Measurements from ENCODE around the gene MYZAP. TPM values are rescaled to one million over a fixed set of nuclear protein-coding genes. Genes with fewer than 3 reads are reported as not detected.

The MYZAP gene
- total and polyA plus RNA-seq, 3 experiments from 2014 or later, result not detected

GRCh38 chr15:57705746-57706404 is 114.2 kb downstream of the MYZAP start:
- CTCF ChIA-PET, result interaction anchor here (0.7 to 1.2 kb wide), 2 partner anchors 24 to 26 kb away, joined by 3 to 4 read pairs; no protein-coding TSS in a partner anchor
- peaks cover 0 to 33% (median 6%) of the 10 kb centered on the region in 3 donors for H3K36me3 Mint-ChIP-seq
- peak overlapping the region; percentile 85 for H3K27ac ChIP-seq (ENCODE audit: low read depth, low read length)

DNA sequence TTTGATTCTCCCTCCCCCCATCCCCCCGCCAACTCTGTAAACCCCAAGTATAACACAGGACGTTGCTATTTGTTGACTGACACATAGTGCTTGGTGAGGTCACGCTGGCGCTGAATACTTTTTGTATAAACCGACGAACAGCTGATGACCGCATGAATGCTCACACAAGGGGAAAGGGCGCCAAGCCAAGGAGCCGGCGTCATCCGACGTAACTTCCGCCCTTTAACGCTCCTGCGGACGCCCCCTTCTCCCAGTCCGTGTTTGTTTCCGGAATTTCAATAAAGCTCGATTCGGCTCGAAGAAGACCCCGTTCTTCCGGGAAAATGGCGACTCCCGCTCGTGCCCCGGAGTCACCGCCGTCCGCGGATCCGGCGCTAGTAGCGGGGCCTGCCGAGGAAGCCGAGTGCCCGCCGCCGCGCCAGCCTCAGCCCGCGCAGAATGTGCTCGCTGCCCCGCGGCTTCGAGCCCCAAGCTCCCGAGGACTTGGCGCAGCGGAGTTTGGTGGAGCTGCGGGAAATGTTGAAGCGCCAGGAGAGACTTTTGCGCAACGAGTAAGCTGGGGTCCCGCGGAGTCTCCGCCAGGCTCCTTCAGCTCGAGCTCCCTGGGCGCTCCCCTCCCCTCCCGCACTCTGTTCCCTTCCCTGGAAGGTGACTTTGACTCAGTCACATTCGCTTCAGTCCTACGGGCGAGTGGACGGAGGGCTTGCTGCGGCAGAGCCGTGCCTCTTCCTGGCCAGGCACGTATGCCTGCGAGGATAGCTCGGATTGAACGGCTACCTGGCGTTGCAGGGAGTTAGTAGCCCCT is 114.9 kb downstream of the MYZAP start, which contains the start of gene POLR2M:
TSS of gene POLR2M (plus strand) at position 310 of the 805 bp plus-strand sequence. CDS start at position 439, 129 bp downstream.
- peak; percentile 80 to 95 (median 93) for DNase-seq
- Mint-ChIP-seq H3K9me3 (no peaks in the 10 kb centered on the region), H3K4me3 (peak within 1 kb of the TSS; percentile 83 to 95 (median 91)), H3K36me3 (peaks cover 0 to 40% (median 12%) of the 10 kb centered on the region in 3 donors), H3K27ac (peak within 1 kb of the TSS; percentile 92 to 97 (median 95)), H3K4me1 (peaks cover 70 to 82% (median 73%) of the 10 kb centered on the region in 3 donors), H3K27me3 (peaks cover 2 to 4% of the 10 kb centered on the region in 2 donors)
- POLR2A ChIA-PET, result interaction anchor here (0.5 to 1.1 kb wide), 4 partner anchors 43 to 1044 kb away, joined by 3 to 8 read pairs (median 5); no protein-coding TSS in a partner anchor
- no peaks in the 10 kb centered on the region for H3K27me3 ChIP-seq (ENCODE audit: insufficient read depth, low read length, poor library complexity, severe bottlenecking)
- peaks cover 13% of the 10 kb centered on the region for H3K36me3 ChIP-seq (ENCODE audit: insufficient read depth, low read length)
- H3K27ac ChIP-seq (ENCODE audit: low read depth, low read length), result peak within 1 kb of the TSS; percentile 85
- CTCF ChIA-PET, result interaction anchor here (0.7 to 1.2 kb wide), 4 partner anchors 24 to 27 kb away, joined by 3 to 4 read pairs (median 4); no protein-coding TSS in a partner anchor
- peak within 1 kb of the TSS; percentile 85 for H3K4me3 ChIP-seq (ENCODE audit: low read length)
- no peaks in the 10 kb centered on the region for H3K9me3 ChIP-seq (ENCODE audit: low read length)
- H3K4me1 ChIP-seq (ENCODE audit: insufficient read depth, low read length), result peaks cover 46% of the 10 kb centered on the region

More at GRCh38 chr15:57705746-57706404, 114.2 kb downstream of the MYZAP start:
- DNase-seq, result no peak
- Mint-ChIP-seq H3K27ac (peak overlapping the region; percentile 92 to 97 (median 95)), H3K27me3 (peaks cover 4 to 8% of the 10 kb centered on the region in 2 donors), H3K4me1 (peaks cover 63 to 74% (median 66%) of the 10 kb centered on the region in 3 donors), H3K4me3 (peak overlapping the region; percentile 83 to 95 (median 91)), H3K9me3 (no peaks in the 10 kb centered on the region)
- no peaks in the 10 kb centered on the region for H3K9me3 ChIP-seq (ENCODE audit: low read length)
- POLR2A ChIA-PET, result interaction anchor here (0.7 to 1.0 kb wide), 2 partner anchors 778 to 1044 kb away, joined by 3 read pairs; no protein-coding TSS in a partner anchor
- no peaks in the 10 kb centered on the region for H3K27me3 ChIP-seq (ENCODE audit: insufficient read depth, low read length, poor library complexity, severe bottlenecking)
- H3K4me3 ChIP-seq (ENCODE audit: low read length), result peak overlapping the region; percentile 85
- peaks cover 6% of the 10 kb centered on the region for H3K36me3 ChIP-seq (ENCODE audit: insufficient read depth, low read length)
- H3K4me1 ChIP-seq (ENCODE audit: insufficient read depth, low read length), result peaks cover 46% of the 10 kb centered on the region

DNA sequence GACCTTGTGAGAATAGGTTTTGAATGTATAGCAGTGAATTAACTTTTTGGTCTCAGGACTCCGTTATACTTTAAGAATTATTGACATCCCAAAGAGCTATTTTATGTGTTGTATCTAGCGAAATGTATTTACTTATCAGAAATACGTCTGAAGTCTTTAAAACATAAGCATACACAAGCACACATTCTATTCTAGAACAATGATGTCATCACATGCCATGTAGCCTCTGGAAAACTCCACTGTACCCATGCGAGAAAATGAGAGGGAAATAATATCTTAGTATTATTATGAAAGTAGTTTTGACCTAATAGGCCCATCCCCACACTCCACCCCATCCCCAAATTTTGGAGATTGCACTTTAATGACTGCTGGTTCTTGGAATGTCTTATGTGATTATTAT is 116.3 kb downstream of the MYZAP start:
- Histone ChIP-seq H3K27me3 (ENCODE audit: insufficient read depth, low read length, poor library complexity, severe bottlenecking) (no peaks in the 10 kb centered on the region), H3K27ac (ENCODE audit: low read depth, low read length) (peak overlapping the region; percentile 85), H3K4me3 (ENCODE audit: low read length) (peak overlapping the region; percentile 85), H3K4me1 (ENCODE audit: insufficient read depth, low read length) (peaks cover 41% of the 10 kb centered on the region), H3K36me3 (ENCODE audit: insufficient read depth, low read length) (peaks cover 24% of the 10 kb centered on the region), H3K9me3 (ENCODE audit: low read length) (no peaks in the 10 kb centered on the region)
- peaks cover 0 to 2% of the 10 kb centered on the region in 2 donors for H3K27me3 Mint-ChIP-seq
- peak overlapping the region; percentile 92 to 97 (median 95) for H3K27ac Mint-ChIP-seq
- H3K9me3 Mint-ChIP-seq, result no peaks in the 10 kb centered on the region
- no peak for DNase-seq
- H3K4me1 Mint-ChIP-seq, result peaks cover 74 to 89% (median 77%) of the 10 kb centered on the region in 3 donors
- H3K36me3 Mint-ChIP-seq, result peaks cover 0 to 55% (median 19%) of the 10 kb centered on the region in 3 donors
- POLR2A ChIA-PET, result interaction anchor here (0.7 kb wide), 1 partner anchor 23 kb away, joined by 3 read pairs; no protein-coding TSS in a partner anchor
- peak overlapping the region; percentile 83 to 95 (median 91) for H3K4me3 Mint-ChIP-seq
- CTCF ChIA-PET, result no interaction called here

GRCh38 chr15:57718309-57718708 is 126.6 kb downstream of the MYZAP start:
- Mint-ChIP-seq H3K9me3 (peaks cover 0 to 3% (median 0%) of the 10 kb centered on the region in 5 donors), H3K27ac (no peak overlapping the region), H3K4me3 (peak overlapping the region in 1 of 7 donors; percentile 40), H3K36me3 (peaks cover 12 to 62% (median 26%) of the 10 kb centered on the region in 3 donors), H3K4me1 (peaks cover 14 to 27% (median 15%) of the 10 kb centered on the region in 3 donors), H3K27me3 (no peaks in the 10 kb centered on the region)
- no peak overlapping the region for H3K27ac ChIP-seq (ENCODE audit: low read depth, low read length)
- H3K4me1 ChIP-seq (ENCODE audit: insufficient read depth, low read length), result no peaks in the 10 kb centered on the region
- ChIA-PET POLR2A (no interaction called here), CTCF (interaction anchor here (1.3 kb wide), 1 partner anchor 14 kb away, joined by 6 read pairs; no protein-coding TSS in a partner anchor)
- DNase-seq, result no peak
- H3K4me3 ChIP-seq (ENCODE audit: low read length), result no peak overlapping the region
- H3K27me3 ChIP-seq (ENCODE audit: insufficient read depth, low read length, poor library complexity, severe bottlenecking), result no peaks in the 10 kb centered on the region
- H3K9me3 ChIP-seq (ENCODE audit: low read length), result no peaks in the 10 kb centered on the region
- no peaks in the 10 kb centered on the region for H3K36me3 ChIP-seq (ENCODE audit: insufficient read depth, low read length)

GRCh38 chr15:57720867-57721266 is 129.2 kb downstream of the MYZAP start:
- H3K27ac Mint-ChIP-seq, result no peak overlapping the region
- no peaks in the 10 kb centered on the region for H3K27me3 Mint-ChIP-seq
- peaks cover under 1 to 15% (median 4%) of the 10 kb centered on the region in 3 donors for H3K4me1 Mint-ChIP-seq
- H3K4me3 Mint-ChIP-seq, result no peak overlapping the region
- H3K36me3 Mint-ChIP-seq, result peaks cover 12 to 44% (median 26%) of the 10 kb centered on the region in 3 donors
- CTCF ChIA-PET, result interaction anchor here (0.8 kb wide), 1 partner anchor 12 kb away, joined by 6 read pairs; no protein-coding TSS in a partner anchor
- Histone ChIP-seq H3K27ac (ENCODE audit: low read depth, low read length) (no peak overlapping the region), H3K4me1 (ENCODE audit: insufficient read depth, low read length) (no peaks in the 10 kb centered on the region), H3K36me3 (ENCODE audit: insufficient read depth, low read length) (no peaks in the 10 kb centered on the region), H3K4me3 (ENCODE audit: low read length) (no peak overlapping the region), H3K27me3 (ENCODE audit: insufficient read depth, low read length, poor library complexity, severe bottlenecking) (no peaks in the 10 kb centered on the region), H3K9me3 (ENCODE audit: low read length) (no peaks in the 10 kb centered on the region)
- POLR2A ChIA-PET, result no interaction called here
- DNase-seq, result no peak
- peaks cover 0 to 3% (median 2%) of the 10 kb centered on the region in 5 donors for H3K9me3 Mint-ChIP-seq

DNA sequence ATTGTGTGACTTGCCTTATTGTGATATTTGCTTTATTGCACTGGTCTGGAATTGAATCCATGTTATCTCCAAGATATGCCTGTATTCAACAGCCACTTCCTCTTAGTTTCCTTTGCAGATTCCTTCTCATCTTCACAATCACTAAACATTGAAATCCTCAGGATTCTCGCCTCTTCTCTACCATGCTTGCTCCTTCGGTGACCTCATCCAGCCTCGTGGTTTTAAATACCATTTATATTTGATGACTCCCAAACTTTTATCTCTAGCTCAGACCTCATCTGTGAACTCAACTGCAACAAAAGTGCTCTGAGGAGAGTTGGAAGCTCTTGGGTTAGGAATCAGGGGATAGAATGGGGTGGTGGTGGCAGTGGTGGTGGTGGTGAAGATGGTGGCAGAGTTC is 134.7 kb downstream of the MYZAP start:
- no peak for DNase-seq

DNA sequence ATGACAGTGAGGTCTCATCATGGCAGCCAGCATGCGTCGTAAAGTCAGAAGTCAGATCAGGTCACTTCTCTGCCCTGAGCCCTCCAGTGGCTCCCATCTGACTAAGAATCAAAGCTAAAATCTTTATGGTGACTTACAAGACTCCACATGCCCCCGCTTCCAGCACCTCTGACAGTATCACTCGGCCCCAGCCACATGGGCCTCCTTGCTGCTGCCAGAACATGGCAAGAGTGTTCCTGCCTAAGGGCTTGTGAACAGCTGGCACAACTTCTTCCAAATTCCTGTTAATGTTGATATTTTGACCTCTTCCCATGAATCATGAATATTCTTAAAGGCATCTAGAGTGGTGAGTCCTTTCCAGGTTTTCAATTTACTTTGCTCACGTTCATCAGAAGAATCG is 135.3 kb downstream of the MYZAP start:
- POLR2A ChIA-PET, result no interaction called here

More for the DNA sequence above, 134.7 kb downstream of the MYZAP start:
- no peak overlapping the region for H3K27ac ChIP-seq (ENCODE audit: low read depth, low read length)
- Mint-ChIP-seq H3K9me3 (peaks cover 0 to 2% (median 0%) of the 10 kb centered on the region in 5 donors), H3K27ac (no peak overlapping the region), H3K4me1 (peaks cover 0 to 1% (median 0%) of the 10 kb centered on the region in 3 donors), H3K4me3 (no peak overlapping the region), H3K36me3 (peaks cover 10 to 20% (median 12%) of the 10 kb centered on the region in 3 donors), H3K27me3 (no peaks in the 10 kb centered on the region)
- H3K4me3 ChIP-seq (ENCODE audit: low read length), result no peak overlapping the region
- H3K4me1 ChIP-seq (ENCODE audit: insufficient read depth, low read length), result no peaks in the 10 kb centered on the region
- H3K9me3 ChIP-seq (ENCODE audit: low read length), result no peaks in the 10 kb centered on the region
- ChIA-PET CTCF (no interaction called here), POLR2A (no interaction called here)
- H3K36me3 ChIP-seq (ENCODE audit: insufficient read depth, low read length), result no peaks in the 10 kb centered on the region
- no peaks in the 10 kb centered on the region for H3K27me3 ChIP-seq (ENCODE audit: insufficient read depth, low read length, poor library complexity, severe bottlenecking)

More for the DNA sequence above, 135.3 kb downstream of the MYZAP start:
- no peaks in the 10 kb centered on the region for H3K4me1 ChIP-seq (ENCODE audit: insufficient read depth, low read length)
- H3K36me3 Mint-ChIP-seq, result peaks cover 10 to 20% (median 11%) of the 10 kb centered on the region in 3 donors
- no peak overlapping the region for H3K27ac ChIP-seq (ENCODE audit: low read depth, low read length)
- no peaks in the 10 kb centered on the region for H3K27me3 ChIP-seq (ENCODE audit: insufficient read depth, low read length, poor library complexity, severe bottlenecking)
- H3K9me3 Mint-ChIP-seq, result peaks cover 0 to 2% (median 0%) of the 10 kb centered on the region in 5 donors
- no peaks in the 10 kb centered on the region for H3K27me3 Mint-ChIP-seq
- H3K4me3 ChIP-seq (ENCODE audit: low read length), result no peak overlapping the region
- DNase-seq, result no peak
- no peak overlapping the region for H3K4me3 Mint-ChIP-seq
- H3K9me3 ChIP-seq (ENCODE audit: low read length), result no peaks in the 10 kb centered on the region
- peaks cover 0 to 1% (median 0%) of the 10 kb centered on the region in 3 donors for H3K4me1 Mint-ChIP-seq
- H3K36me3 ChIP-seq (ENCODE audit: insufficient read depth, low read length), result no peaks in the 10 kb centered on the region
- H3K27ac Mint-ChIP-seq, result no peak overlapping the region
- CTCF ChIA-PET, result no interaction called here
